ENCODE results near the gene PRDM9.

PRDM9 gene

DNA sequence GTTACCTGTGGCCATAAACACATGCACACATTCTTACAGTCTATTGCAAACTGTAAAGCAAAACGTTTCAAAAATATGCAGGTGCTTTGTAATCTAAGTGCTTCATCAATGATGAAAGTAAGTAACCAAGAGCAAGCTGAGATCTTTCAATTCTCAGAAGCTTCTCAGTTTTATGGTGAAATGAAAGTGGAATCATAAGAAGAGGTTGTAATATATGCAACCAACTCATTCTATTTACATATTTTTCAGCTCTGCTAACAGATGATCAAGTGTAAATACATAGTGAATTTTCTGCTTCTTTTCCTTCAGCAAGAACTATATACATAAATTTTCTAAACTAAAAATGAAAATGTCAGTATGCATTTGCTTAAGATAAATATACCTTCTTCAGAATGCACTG, 33.1 kb upstream of the PRDM9 start:
- Histone ChIP-seq H2AFZ (ENCODE audit: low read length) (no peak overlapping the region), H3K9me2 (replicated peaks; ENCODE audit: low read depth, low read length) (no peaks in the 10 kb centered on the region), H3K4me1 (ENCODE audit: insufficient read depth, low read length, poor library complexity, severe bottlenecking) (no peaks in the 10 kb centered on the region), H3F3A (ENCODE audit: low read depth) (no peaks in the 10 kb centered on the region), H3K4me3 (ENCODE audit: low read length, poor library complexity, severe bottlenecking) (no peak overlapping the region), H3K27me3 (ENCODE audit: insufficient read depth, low read length, poor library complexity, severe bottlenecking) (no peaks in the 10 kb centered on the region), H3K9me3 (ENCODE audit: insufficient read depth, low read depth, low read length) (no peaks in the 10 kb centered on the region), H3K79me2 (ENCODE audit: insufficient read depth, low read length) (no peaks in the 10 kb centered on the region), H3K4me2 (ENCODE audit: low read depth, low read length, poor library complexity, severe bottlenecking) (no peak overlapping the region), H3K36me3 (ENCODE audit: insufficient read depth, low read length) (no peaks in the 10 kb centered on the region), H3K9ac (ENCODE audit: low read depth, low read length, poor library complexity, severe bottlenecking) (no peak overlapping the region), H4K20me1 (ENCODE audit: insufficient read depth, low read length, poor library complexity, severe bottlenecking) (no peaks in the 10 kb centered on the region)
- TF ChIP-seq EZH2phosphoT487 (IDR thresholded peaks at IDR 0.05; ENCODE audit: borderline replicate concordance) = no peak
- TF ChIP-seq CTCF (conservative IDR thresholded peaks at IDR 0.05; ENCODE audit: low read length) = no peak

DNA sequence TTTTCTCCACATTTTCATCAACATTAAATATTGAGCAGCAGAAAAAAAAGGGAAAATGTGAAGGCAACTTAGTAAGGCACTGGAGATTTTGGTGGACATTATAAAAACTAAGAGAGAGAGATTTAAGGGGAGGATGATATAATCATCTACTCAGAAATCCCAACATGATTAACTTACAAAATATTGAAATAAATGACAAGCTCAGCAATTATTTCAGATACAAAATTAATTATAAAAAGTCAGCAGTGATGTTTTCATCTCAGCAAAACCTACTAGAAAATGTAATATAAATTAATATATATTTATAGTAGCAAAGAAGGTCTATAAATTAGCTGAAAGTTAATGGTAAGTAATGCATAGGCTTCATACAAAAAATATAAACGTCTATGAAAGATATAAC, 30.8 kb upstream of the PRDM9 start:
- no peak overlapping the region for H3K4me2 ChIP-seq (ENCODE audit: low read depth, low read length, poor library complexity, severe bottlenecking)
- H3K79me2 ChIP-seq (ENCODE audit: insufficient read depth, low read length) = no peaks in the 10 kb centered on the region
- no peaks in the 10 kb centered on the region for H3K9me3 ChIP-seq (ENCODE audit: insufficient read depth, low read depth, low read length)
- no peaks in the 10 kb centered on the region for H3F3A ChIP-seq (ENCODE audit: low read depth)
- TF ChIP-seq CTCF (conservative IDR thresholded peaks at IDR 0.05; ENCODE audit: low read length) = no peak
- TF ChIP-seq EZH2phosphoT487 (IDR thresholded peaks at IDR 0.05; ENCODE audit: borderline replicate concordance) = no peak
- no peak overlapping the region for H3K4me3 ChIP-seq (ENCODE audit: low read length, poor library complexity, severe bottlenecking)
- no peaks in the 10 kb centered on the region for H3K4me1 ChIP-seq (ENCODE audit: insufficient read depth, low read length, poor library complexity, severe bottlenecking)
- no peaks in the 10 kb centered on the region for H3K36me3 ChIP-seq (ENCODE audit: insufficient read depth, low read length)
- H3K9ac ChIP-seq (ENCODE audit: low read depth, low read length, poor library complexity, severe bottlenecking) = no peak overlapping the region
- no peak overlapping the region for H2AFZ ChIP-seq (ENCODE audit: low read length)
- no peaks in the 10 kb centered on the region for H3K27me3 ChIP-seq (ENCODE audit: insufficient read depth, low read length, poor library complexity, severe bottlenecking)
- H4K20me1 ChIP-seq (ENCODE audit: insufficient read depth, low read length, poor library complexity, severe bottlenecking) = no peaks in the 10 kb centered on the region
- no peaks in the 10 kb centered on the region for H3K9me2 ChIP-seq (replicated peaks; ENCODE audit: low read depth, low read length)

- Histone ChIP-seq H3K27me3 (ENCODE audit: insufficient read depth, low read length, poor library complexity, severe bottlenecking) (no peaks in the 10 kb centered on the region), H3K4me2 (ENCODE audit: low read depth, low read length, poor library complexity, severe bottlenecking) (no peak overlapping the region), H3K9me2 (replicated peaks; ENCODE audit: low read depth, low read length) (no peaks in the 10 kb centered on the region), H3K4me1 (ENCODE audit: insufficient read depth, low read length, poor library complexity, severe bottlenecking) (no peaks in the 10 kb centered on the region), H4K20me1 (ENCODE audit: insufficient read depth, low read length, poor library complexity, severe bottlenecking) (no peaks in the 10 kb centered on the region), H2AFZ (ENCODE audit: low read length) (no peak overlapping the region), H3K79me2 (ENCODE audit: insufficient read depth, low read length) (no peaks in the 10 kb centered on the region), H3K9me3 (ENCODE audit: insufficient read depth, low read depth, low read length) (no peaks in the 10 kb centered on the region), H3K36me3 (ENCODE audit: insufficient read depth, low read length) (no peaks in the 10 kb centered on the region), H3F3A (ENCODE audit: low read depth) (no peaks in the 10 kb centered on the region), H3K9ac (ENCODE audit: low read depth, low read length, poor library complexity, severe bottlenecking) (no peak overlapping the region), H3K4me3 (ENCODE audit: low read length, poor library complexity, severe bottlenecking) (no peak overlapping the region)
- TF ChIP-seq CTCF (conservative IDR thresholded peaks at IDR 0.05; ENCODE audit: low read length) (no peak), EZH2phosphoT487 (IDR thresholded peaks at IDR 0.05; ENCODE audit: borderline replicate concordance) (no peak)
Measured at GRCh38 chr5:23482642-23483041, 24.8 kb upstream of the PRDM9 start.
